Thyroid gland (tissue), 4 donors: ENCODE data around the gene RAB41.

Experiments
- POLR2A ChIP-seq, 2 donors: fragments of 450-650 bp; IDR thresholded peaks; one replicate each; pipeline ENCODE4 v1.6.1; 2017; ENCODE audit warnings: antibody characterized with exemption in 2 of 2, mild to moderate bottlenecking in 2 of 2, moderate library complexity in 1 of 2
- TF ChIP-seq, protein P1 (sequence below), 6 experiments: fragments of 200-600 bp in 3 of 6; fragments of 450-650 bp in 3 of 6; sonication (generic) in 3 of 6; IDR thresholded peaks; one replicate each; pipeline ENCODE4 v1.5.1; 2016 to 2019; ENCODE audit warnings: antibody characterized with exemption in 6 of 6, mild to moderate bottlenecking in 2 of 6, inconsistent platforms in 1 of 6, moderate library complexity in 1 of 6

GRCh38 chrX:70322784-70323183 lies 40.8 kb downstream of the RAB41 start:
- TF ChIP-seq, protein P1, sequence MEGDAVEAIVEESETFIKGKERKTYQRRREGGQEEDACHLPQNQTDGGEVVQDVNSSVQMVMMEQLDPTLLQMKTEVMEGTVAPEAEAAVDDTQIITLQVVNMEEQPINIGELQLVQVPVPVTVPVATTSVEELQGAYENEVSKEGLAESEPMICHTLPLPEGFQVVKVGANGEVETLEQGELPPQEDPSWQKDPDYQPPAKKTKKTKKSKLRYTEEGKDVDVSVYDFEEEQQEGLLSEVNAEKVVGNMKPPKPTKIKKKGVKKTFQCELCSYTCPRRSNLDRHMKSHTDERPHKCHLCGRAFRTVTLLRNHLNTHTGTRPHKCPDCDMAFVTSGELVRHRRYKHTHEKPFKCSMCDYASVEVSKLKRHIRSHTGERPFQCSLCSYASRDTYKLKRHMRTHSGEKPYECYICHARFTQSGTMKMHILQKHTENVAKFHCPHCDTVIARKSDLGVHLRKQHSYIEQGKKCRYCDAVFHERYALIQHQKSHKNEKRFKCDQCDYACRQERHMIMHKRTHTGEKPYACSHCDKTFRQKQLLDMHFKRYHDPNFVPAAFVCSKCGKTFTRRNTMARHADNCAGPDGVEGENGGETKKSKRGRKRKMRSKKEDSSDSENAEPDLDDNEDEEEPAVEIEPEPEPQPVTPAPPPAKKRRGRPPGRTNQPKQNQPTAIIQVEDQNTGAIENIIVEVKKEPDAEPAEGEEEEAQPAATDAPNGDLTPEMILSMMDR (IDR thresholded peaks at IDR 0.05) = no peak
- TF ChIP-seq POLR2A (IDR thresholded peaks at IDR 0.05) = no peak
